Measurements from ENCODE around the gene CHCHD6.

DNA sequence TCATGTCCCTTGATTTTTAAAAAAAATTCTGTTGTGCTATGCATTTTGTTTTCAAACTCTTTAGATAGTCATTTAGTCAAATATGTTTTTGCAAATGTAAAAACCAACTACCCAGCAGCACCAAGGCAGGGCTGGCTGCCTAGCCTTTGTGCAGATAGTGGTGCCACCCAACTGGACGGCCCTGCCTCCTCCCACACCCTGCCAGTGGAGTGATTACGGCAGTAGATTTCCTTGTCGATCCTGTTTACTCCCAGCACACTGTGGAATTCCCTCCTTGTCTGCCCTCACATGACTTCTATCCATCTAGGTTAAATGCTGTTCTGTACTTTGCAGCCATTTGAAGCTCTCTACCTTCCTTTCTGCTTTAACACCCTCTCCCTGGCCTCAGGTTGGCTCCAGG lies 199.5 kb downstream of the CHCHD6 start:
- TF ChIP-seq, protein P1, sequence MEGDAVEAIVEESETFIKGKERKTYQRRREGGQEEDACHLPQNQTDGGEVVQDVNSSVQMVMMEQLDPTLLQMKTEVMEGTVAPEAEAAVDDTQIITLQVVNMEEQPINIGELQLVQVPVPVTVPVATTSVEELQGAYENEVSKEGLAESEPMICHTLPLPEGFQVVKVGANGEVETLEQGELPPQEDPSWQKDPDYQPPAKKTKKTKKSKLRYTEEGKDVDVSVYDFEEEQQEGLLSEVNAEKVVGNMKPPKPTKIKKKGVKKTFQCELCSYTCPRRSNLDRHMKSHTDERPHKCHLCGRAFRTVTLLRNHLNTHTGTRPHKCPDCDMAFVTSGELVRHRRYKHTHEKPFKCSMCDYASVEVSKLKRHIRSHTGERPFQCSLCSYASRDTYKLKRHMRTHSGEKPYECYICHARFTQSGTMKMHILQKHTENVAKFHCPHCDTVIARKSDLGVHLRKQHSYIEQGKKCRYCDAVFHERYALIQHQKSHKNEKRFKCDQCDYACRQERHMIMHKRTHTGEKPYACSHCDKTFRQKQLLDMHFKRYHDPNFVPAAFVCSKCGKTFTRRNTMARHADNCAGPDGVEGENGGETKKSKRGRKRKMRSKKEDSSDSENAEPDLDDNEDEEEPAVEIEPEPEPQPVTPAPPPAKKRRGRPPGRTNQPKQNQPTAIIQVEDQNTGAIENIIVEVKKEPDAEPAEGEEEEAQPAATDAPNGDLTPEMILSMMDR (IDR thresholded peaks at IDR 0.05; ENCODE audit: low read depth, low read length) = no peak
- TF ChIP-seq EZH2phosphoT487 (IDR thresholded peaks at IDR 0.05; ENCODE audit: low read depth) = no peak
